ENCODE measurements around the gene CEP120.
A peak's percentile ranks its signal among the peaks of the same experiment; 100 is the strongest.
"Not testable (repeated sequence)": the region's sequence is repeated elsewhere in the genome, so short reads cannot be mapped to it uniquely, and the experiment has no call there.

Gene CEP120

GRCh38 chr5:123387313-123387712 lies 35.9 kb downstream of the CEP120 start:
- DNase-seq (ENCODE audit: low read depth, low spot score): no peak

- no peak for DNase-seq (ENCODE audit: low read depth, low spot score)
These were observed 41.0 kb downstream of the CEP120 start for GRCh38 chr5:123382252-123382651.

- DNase-seq (ENCODE audit: low read depth, low spot score): peak; percentile 20
These were observed 51.5 kb downstream of the CEP120 start for GRCh38 chr5:123371575-123372179.

- DNase-seq (ENCODE audit: low read depth, low spot score): no peak
These were observed 53.7 kb downstream of the CEP120 start for GRCh38 chr5:123369371-123369968.

- peak; percentile 11 for DNase-seq (ENCODE audit: low read depth, low spot score)
These were observed 55.5 kb downstream of the CEP120 start for GRCh38 chr5:123367739-123368138.

GRCh38 chr5:123365156-123365555 lies 58.0 kb downstream of the CEP120 start:
- DNase-seq (ENCODE audit: low read depth, low spot score): peak; percentile 11

- DNase-seq (ENCODE audit: low read depth, low spot score): no peak
These were observed 58.6 kb downstream of the CEP120 start for GRCh38 chr5:123364441-123365155.

- DNase-seq (ENCODE audit: low read depth, low spot score): no peak
These were observed 62.3 kb downstream of the CEP120 start for GRCh38 chr5:123360910-123361309.

GRCh38 chr5:123360201-123360571 lies 63.0 kb downstream of the CEP120 start:
- DNase-seq (ENCODE audit: low read depth, low spot score): no peak

GRCh38 chr5:123359454-123360200 lies 63.6 kb downstream of the CEP120 start:
- no peak for DNase-seq (ENCODE audit: low read depth, low spot score)

- DNase-seq (ENCODE audit: low read depth, low spot score): no peak
These were observed 64.5 kb downstream of the CEP120 start for GRCh38 chr5:123358751-123359150.

- no peak for DNase-seq (ENCODE audit: low read depth, low spot score)
These were observed 64.9 kb downstream of the CEP120 start for GRCh38 chr5:123358304-123358703.

GRCh38 chr5:123351820-123352219 lies 71.4 kb downstream of the CEP120 start:
- DNase-seq (ENCODE audit: low read depth, low spot score): no peak

- DNase-seq (ENCODE audit: low read depth, low spot score): no peak
These were observed 72.0 kb downstream of the CEP120 start for GRCh38 chr5:123351240-123351639.

- DNase-seq (ENCODE audit: low read depth, low spot score): peak; percentile 9
These were observed 72.5 kb downstream of the CEP120 start for GRCh38 chr5:123350742-123351141.

GRCh38 chr5:123344816-123345426 lies 78.3 kb downstream of the CEP120 start:
- peak; percentile 55 for DNase-seq (ENCODE audit: low read depth, low spot score)

GRCh38 chr5:123340928-123341327 lies 82.3 kb downstream of the CEP120 start:
- no peak for DNase-seq (ENCODE audit: low read depth, low spot score)

- DNase-seq (ENCODE audit: low read depth, low spot score): not testable (repeated sequence)
These were observed 114.8 kb downstream of the CEP120 start for GRCh38 chr5:123308377-123308776.

- no peak for DNase-seq (ENCODE audit: low read depth, low spot score)
These were observed 117.5 kb downstream of the CEP120 start for GRCh38 chr5:123305751-123306150.

- DNase-seq (ENCODE audit: low read depth, low spot score): no peak
These were observed 118.4 kb downstream of the CEP120 start for GRCh38 chr5:123304777-123305316.

GRCh38 chr5:123303802-123304201 lies 119.4 kb downstream of the CEP120 start:
- DNase-seq (ENCODE audit: low read depth, low spot score): no peak

GRCh38 chr5:123300266-123300665 lies 122.9 kb downstream of the CEP120 start:
- no peak for DNase-seq (ENCODE audit: low read depth, low spot score)
